A549 (cell line): ENCODE results near the gene SBNO1. TPM values are rescaled to one million over a fixed set of nuclear protein-coding genes. Genes with fewer than 3 reads are reported as not detected.

Experiments
- ATAC-seq, 2 experiments: fragments of 200-7000 bp in 1 of 2; fragments of >200 bp in 1 of 2; cut with Nextera tagmentation in 1 of 2; cut with Tn5 transposase in 1 of 2; 3 replicates each; pipeline versions ENCODE4 v1.8.0 to v1.9.1; 2018 to 2020; ENCODE audit warnings: mild to moderate bottlenecking in 1 of 2, moderate library complexity in 1 of 2
- CTCF ChIA-PET: fragments of 300-600 bp; sonication (Branson Sonifier 250); formaldehyde crosslinking; extraction: SDS; loops from one replicate; lab custom pipeline; 2021; ENCODE audit warnings: antibody characterized with exemption, inconsistent platforms; lab: Yijun Ruan, JAX
- POLR2A ChIA-PET: fragments of 350-600 bp; formaldehyde crosslinking; extraction: SDS; loops from one replicate; lab custom pipeline; 2021; ENCODE audit warnings: antibody characterized with exemption, inconsistent platforms; lab: Yijun Ruan, JAX
- DNase-seq, 2 experiments: peaks; one replicate each; pipeline versions ENCODE4 v3.0.0 to v3.0.0-alpha.2; 2011 to 2016; ENCODE audit warnings: low read depth in 1 of 2, low spot score in 1 of 2
- FAIRE-seq: peaks from 2 replicates; lab custom pipeline; 2011; peaks lifted over from hg19 to GRCh38; lab: Jason Lieb, UNC
- H3K27ac ChIP-seq, 2 experiments: fragments of >200 bp; sonication (Bioruptor Twin); formaldehyde crosslinking; 3 replicates each; pipeline ENCODE4 v1.5.1; 2016 to 2017
- H3K4me1 ChIP-seq: fragments of >200 bp; sonication (Bioruptor Twin); formaldehyde crosslinking; 3 replicates; pipeline ENCODE4 v1.6.1; 2016
- H3K4me2 ChIP-seq: fragments of >200 bp; sonication (Bioruptor Twin); formaldehyde crosslinking; 3 replicates; pipeline ENCODE4 v1.6.1; 2016
- H3K4me3 ChIP-seq: fragments of >200 bp; sonication (Bioruptor Twin); formaldehyde crosslinking; 3 replicates; pipeline ENCODE4 v1.5.1; 2016
- H3K9me3 ChIP-seq: fragments of >200 bp; sonication (Bioruptor Twin); formaldehyde crosslinking; 3 replicates; pipeline ENCODE4 v1.6.1; 2016
- CBX2 ChIP-seq: fragments of 200-600 bp; sonication (generic); IDR thresholded peaks from 2 replicates; pipeline ENCODE4 v1.6.1; 2016; ENCODE audit warnings: low read depth, mild to moderate bottlenecking, borderline replicate concordance
- CHD4 ChIP-seq: fragments of 200-600 bp; sonication (generic); IDR thresholded peaks from 2 replicates; pipeline ENCODE4 v1.6.1; 2016; ENCODE audit warnings: antibody characterized with exemption, mild to moderate bottlenecking, borderline replicate concordance
- CTCF ChIP-seq: fragments of >200 bp; sonication (Bioruptor Twin); formaldehyde crosslinking; IDR thresholded peaks from 3 replicates; pipeline ENCODE4 v1.5.1; 2016
- FOSL2 ChIP-seq, 2 experiments: fragments of 450-650 bp in 1 of 2; fragments of >200 bp in 1 of 2; sonication (Bioruptor Twin) in 1 of 2; formaldehyde crosslinking; IDR thresholded peaks; 2 replicates each; pipeline versions ENCODE4 v1.5.0 to v1.6.1; 2016 to 2020; ENCODE audit warnings: mild to moderate bottlenecking in 1 of 2, moderate library complexity in 1 of 2
- HEYL ChIP-seq: fragments of 250-450 bp; sonication (Bioruptor Pico); IDR thresholded peaks from 2 replicates; pipeline ENCODE4 v1.8.0; 2021; ENCODE audit warnings: mild to moderate bottlenecking, moderate library complexity
- HOXB5 ChIP-seq: fragments of 250-450 bp; sonication (Bioruptor Pico); IDR thresholded peaks from 2 replicates; pipeline ENCODE4 v1.5.0; 2020; ENCODE audit warnings: mild to moderate bottlenecking, moderate library complexity
- KDM5A ChIP-seq: fragments of 200-600 bp; sonication (generic); IDR thresholded peaks from 2 replicates; pipeline ENCODE4 v1.6.1; 2016; ENCODE audit warnings: antibody characterized with exemption, mild to moderate bottlenecking
- MAZ ChIP-seq: fragments of 150-350 bp; IDR thresholded peaks from 2 replicates; pipeline ENCODE4 v1.6.1; 2014; ENCODE audit warnings: antibody characterized with exemption, low read depth, low read length, borderline replicate concordance
- MYC ChIP-seq: IDR thresholded peaks from 2 replicates; pipeline ENCODE4 v1.6.1; 2012; ENCODE audit warnings: mild to moderate bottlenecking, inconsistent platforms, low read length, improper control_type of control experiment, borderline replicate concordance
- NPAS2 ChIP-seq: fragments of 250-450 bp; sonication (Bioruptor Pico); IDR thresholded peaks from 2 replicates; pipeline ENCODE4 v1.8.0; 2022; ENCODE audit warnings: mild to moderate bottlenecking, moderate library complexity, borderline replicate concordance
- NR3C1 ChIP-seq: fragments of >200 bp; sonication (Bioruptor Twin); formaldehyde crosslinking; IDR thresholded peaks from 3 replicates; pipeline ENCODE4 v1.6.1; 2017
- PBX3 ChIP-seq: IDR thresholded peaks from 2 replicates; pipeline ENCODE4 v1.6.1; 2012
- PHF8 ChIP-seq: fragments of 200-600 bp; sonication (generic); IDR thresholded peaks from 2 replicates; pipeline ENCODE4 v1.6.1; 2016; ENCODE audit warnings: low read depth, mild to moderate bottlenecking, antibody characterized with exemption, moderate library complexity, borderline replicate concordance
- POLR2A ChIP-seq: IDR thresholded peaks from 2 replicates; pipeline ENCODE4 v1.6.1; 2012; ENCODE audit warnings: mild to moderate bottlenecking, low read length
- RFX5 ChIP-seq: fragments of 450-650 bp; IDR thresholded peaks from 2 replicates; pipeline ENCODE4 v1.7.1; 2014; ENCODE audit warnings: antibody characterized with exemption, mild to moderate bottlenecking, moderate library complexity
- SMC3 ChIP-seq: fragments of >200 bp; sonication (Bioruptor Twin); formaldehyde crosslinking; IDR thresholded peaks from 3 replicates; pipeline ENCODE4 v1.6.1; 2018; ENCODE audit warnings: inconsistent platforms
- SREBF2 ChIP-seq: fragments of 450-650 bp; IDR thresholded peaks from 2 replicates; pipeline ENCODE4 v1.6.1; 2014; ENCODE audit warnings: mild to moderate bottlenecking, moderate library complexity
- TP53 ChIP-seq: fragments of 250-450 bp; sonication (Bioruptor Pico); IDR thresholded peaks from 2 replicates; pipeline ENCODE4 v1.5.0; 2021; ENCODE audit warnings: mild to moderate bottlenecking, moderate library complexity
- ZFP36 ChIP-seq: fragments of 450-650 bp; IDR thresholded peaks from 2 replicates; pipeline ENCODE4 v1.6.1; 2014; ENCODE audit warnings: borderline replicate concordance; ENCODE audit not compliant: partially characterized antibody
- ZNF302 ChIP-seq: fragments of 250-450 bp; sonication (Bioruptor Pico); IDR thresholded peaks from 2 replicates; pipeline ENCODE4 v1.9.0; 2021; ENCODE audit warnings: inconsistent platforms, mild to moderate bottlenecking, moderate library complexity
- ZSCAN20 ChIP-seq: fragments of 250-450 bp; sonication (Bioruptor Pico); IDR thresholded peaks from 2 replicates; pipeline ENCODE4 v1.8.0; 2022; ENCODE audit warnings: mild to moderate bottlenecking, moderate library complexity
- WGBS: methylation state at CpG from one replicate; pipeline ENCODE4 v1.1.6; 2017; ENCODE audit errors: missing lambda C conversion rate; 5-methylcytosine and 5-hydroxymethylcytosine counted together
- polyA plus RNA-seq, 4 experiments: library from polyadenylated mRNA; depleted of rRNA in 3 of 4; stranded (reverse); fragments of >200 nt; fragmentation: RNase III in 1 of 4; extraction: RNeasy Plus Mini Kit Qiagen cat#74134 plus additional on column Dnase treatment in 1 of 4; gene quantifications; 2 replicates in 3 of 4; 3 replicates in 1 of 4; pipeline ENCODE4 v1.2.3, GENCODE V29; 2011 to 2017
- TF ChIP-seq, protein P1 (sequence below): fragments of 200-600 bp; sonication (generic); IDR thresholded peaks from 2 replicates; pipeline ENCODE4 v1.6.1; 2016; ENCODE audit warnings: antibody characterized with exemption, mild to moderate bottlenecking, moderate library complexity
- TF ChIP-seq, protein P2 (sequence below): fragments of 250-450 bp; sonication (Bioruptor Pico); IDR thresholded peaks from 2 replicates; pipeline ENCODE4 v1.5.0; 2020; ENCODE audit warnings: low read depth, mild to moderate bottlenecking, moderate library complexity
- TF ChIP-seq, protein P3 (sequence below): fragments of 450-650 bp; IDR thresholded peaks from 2 replicates; pipeline ENCODE4 v1.6.1; 2014; ENCODE audit warnings: antibody characterized with exemption
- TF ChIP-seq, protein P4 (sequence below): fragments of >200 bp; sonication (Bioruptor Twin); formaldehyde crosslinking; IDR thresholded peaks from 3 replicates; pipeline ENCODE4 v1.6.1; 2016

The SBNO1 gene
- polyA plus RNA-seq, 2 of the 4 experiments (the other 2 are of a cell fraction): 25.9 to 35.7 TPM

DNA sequence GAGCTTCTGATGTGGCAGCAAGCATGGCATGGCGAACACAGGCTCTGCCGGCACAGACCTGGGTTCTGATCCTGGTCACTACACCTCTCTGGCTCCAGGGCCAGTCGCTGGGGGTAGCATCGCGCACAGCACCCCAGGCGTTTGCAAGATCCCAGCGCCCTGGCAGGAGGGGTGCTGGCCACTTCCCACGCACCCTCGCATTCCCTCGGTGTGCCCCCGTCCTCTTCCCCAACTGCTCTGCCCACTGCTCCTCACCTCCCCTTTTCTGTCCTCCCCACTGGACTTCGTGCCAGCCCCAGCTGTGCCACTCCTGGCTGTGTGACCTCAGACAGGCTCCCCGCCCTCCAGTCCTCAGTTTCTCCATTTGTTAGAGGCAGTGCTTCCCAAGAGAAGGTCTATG is 95.8 kb downstream of the SBNO1 start:
- DNase-seq: no peak
- Histone ChIP-seq H3K4me1 (peaks cover 16% of the 10 kb centered on the region), H3K4me2 (no peak overlapping the region), H3K27ac (no peak overlapping the region), H3K9me3 (no peaks in the 10 kb centered on the region), H3K4me3 (no peak overlapping the region)
- CTCF ChIA-PET: interaction anchor here (0.9 to 2.3 kb wide), 2 partner anchors 34 to 314 kb away, joined by 3 to 12 read pairs; no protein-coding TSS in a partner anchor
- POLR2A ChIA-PET: no interaction called here
- 92% methylated on average over 13 of the region's 13 CpGs for WGBS
- no peak for ATAC-seq
- no peak for TF ChIP-seq ZFP36
- TF ChIP-seq HOXB5 (CRISPR knock-in tag): no peak
- no peak for TF ChIP-seq PHF8
- TF ChIP-seq SMC3: no peak
- no peak for TF ChIP-seq TP53 (CRISPR knock-in tag)
- no peak for TF ChIP-seq MAZ
- TF ChIP-seq, protein P1, sequence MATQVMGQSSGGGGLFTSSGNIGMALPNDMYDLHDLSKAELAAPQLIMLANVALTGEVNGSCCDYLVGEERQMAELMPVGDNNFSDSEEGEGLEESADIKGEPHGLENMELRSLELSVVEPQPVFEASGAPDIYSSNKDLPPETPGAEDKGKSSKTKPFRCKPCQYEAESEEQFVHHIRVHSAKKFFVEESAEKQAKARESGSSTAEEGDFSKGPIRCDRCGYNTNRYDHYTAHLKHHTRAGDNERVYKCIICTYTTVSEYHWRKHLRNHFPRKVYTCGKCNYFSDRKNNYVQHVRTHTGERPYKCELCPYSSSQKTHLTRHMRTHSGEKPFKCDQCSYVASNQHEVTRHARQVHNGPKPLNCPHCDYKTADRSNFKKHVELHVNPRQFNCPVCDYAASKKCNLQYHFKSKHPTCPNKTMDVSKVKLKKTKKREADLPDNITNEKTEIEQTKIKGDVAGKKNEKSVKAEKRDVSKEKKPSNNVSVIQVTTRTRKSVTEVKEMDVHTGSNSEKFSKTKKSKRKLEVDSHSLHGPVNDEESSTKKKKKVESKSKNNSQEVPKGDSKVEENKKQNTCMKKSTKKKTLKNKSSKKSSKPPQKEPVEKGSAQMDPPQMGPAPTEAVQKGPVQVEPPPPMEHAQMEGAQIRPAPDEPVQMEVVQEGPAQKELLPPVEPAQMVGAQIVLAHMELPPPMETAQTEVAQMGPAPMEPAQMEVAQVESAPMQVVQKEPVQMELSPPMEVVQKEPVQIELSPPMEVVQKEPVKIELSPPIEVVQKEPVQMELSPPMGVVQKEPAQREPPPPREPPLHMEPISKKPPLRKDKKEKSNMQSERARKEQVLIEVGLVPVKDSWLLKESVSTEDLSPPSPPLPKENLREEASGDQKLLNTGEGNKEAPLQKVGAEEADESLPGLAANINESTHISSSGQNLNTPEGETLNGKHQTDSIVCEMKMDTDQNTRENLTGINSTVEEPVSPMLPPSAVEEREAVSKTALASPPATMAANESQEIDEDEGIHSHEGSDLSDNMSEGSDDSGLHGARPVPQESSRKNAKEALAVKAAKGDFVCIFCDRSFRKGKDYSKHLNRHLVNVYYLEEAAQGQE: no peak
- TF ChIP-seq CHD4: no peak
- TF ChIP-seq POLR2A: no peak
- TF ChIP-seq ZSCAN20 (CRISPR knock-in tag): no peak
- TF ChIP-seq ZNF302: no peak
- no peak for TF ChIP-seq RFX5
- TF ChIP-seq, all 56 proteins: peak for 0
- no peak for FAIRE-seq

- no peak overlapping the region for H3K27ac ChIP-seq
- ChIA-PET POLR2A (no interaction called here), CTCF (interaction anchor here (0.9 to 2.3 kb wide), 3 partner anchors 17 to 314 kb away, joined by 3 to 12 read pairs (median 3); no protein-coding TSS in a partner anchor)
- H3K4me1 ChIP-seq: peaks cover 16% of the 10 kb centered on the region
- no peaks in the 10 kb centered on the region for H3K9me3 ChIP-seq
- WGBS: 93% methylated on average over 36 of the region's 36 CpGs
- ATAC-seq (no peak), DNase-seq (no peak), FAIRE-seq (no peak)
- H3K4me2 ChIP-seq: no peak overlapping the region
- H3K4me3 ChIP-seq: no peak overlapping the region
- TF ChIP-seq NR3C1 (no peak), ZFP36 (no peak), SREBF2 (no peak), SMC3 (no peak), PBX3 (no peak), FOSL2 (IDR thresholded peaks at IDR 0.05) (no peak), FOSL2 (CRISPR knock-in tag; IDR thresholded peaks at IDR 0.05) (no peak), CTCF (no peak), NPAS2 (CRISPR knock-in tag) (no peak), TP53 (CRISPR knock-in tag) (no peak), CBX2 (no peak), KDM5A (no peak), MYC (no peak), HEYL (CRISPR knock-in tag) (no peak), RFX5 (no peak)
- TF ChIP-seq, protein P2, sequence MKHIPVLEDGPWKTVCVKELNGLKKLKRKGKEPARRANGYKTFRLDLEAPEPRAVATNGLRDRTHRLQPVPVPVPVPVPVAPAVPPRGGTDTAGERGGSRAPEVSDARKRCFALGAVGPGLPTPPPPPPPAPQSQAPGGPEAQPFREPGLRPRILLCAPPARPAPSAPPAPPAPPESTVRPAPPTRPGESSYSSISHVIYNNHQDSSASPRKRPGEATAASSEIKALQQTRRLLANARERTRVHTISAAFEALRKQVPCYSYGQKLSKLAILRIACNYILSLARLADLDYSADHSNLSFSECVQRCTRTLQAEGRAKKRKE (CRISPR knock-in tag): no peak
- TF ChIP-seq, protein P3, sequence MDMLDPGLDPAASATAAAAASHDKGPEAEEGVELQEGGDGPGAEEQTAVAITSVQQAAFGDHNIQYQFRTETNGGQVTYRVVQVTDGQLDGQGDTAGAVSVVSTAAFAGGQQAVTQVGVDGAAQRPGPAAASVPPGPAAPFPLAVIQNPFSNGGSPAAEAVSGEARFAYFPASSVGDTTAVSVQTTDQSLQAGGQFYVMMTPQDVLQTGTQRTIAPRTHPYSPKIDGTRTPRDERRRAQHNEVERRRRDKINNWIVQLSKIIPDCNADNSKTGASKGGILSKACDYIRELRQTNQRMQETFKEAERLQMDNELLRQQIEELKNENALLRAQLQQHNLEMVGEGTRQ: no peak
- TF ChIP-seq, protein P4, sequence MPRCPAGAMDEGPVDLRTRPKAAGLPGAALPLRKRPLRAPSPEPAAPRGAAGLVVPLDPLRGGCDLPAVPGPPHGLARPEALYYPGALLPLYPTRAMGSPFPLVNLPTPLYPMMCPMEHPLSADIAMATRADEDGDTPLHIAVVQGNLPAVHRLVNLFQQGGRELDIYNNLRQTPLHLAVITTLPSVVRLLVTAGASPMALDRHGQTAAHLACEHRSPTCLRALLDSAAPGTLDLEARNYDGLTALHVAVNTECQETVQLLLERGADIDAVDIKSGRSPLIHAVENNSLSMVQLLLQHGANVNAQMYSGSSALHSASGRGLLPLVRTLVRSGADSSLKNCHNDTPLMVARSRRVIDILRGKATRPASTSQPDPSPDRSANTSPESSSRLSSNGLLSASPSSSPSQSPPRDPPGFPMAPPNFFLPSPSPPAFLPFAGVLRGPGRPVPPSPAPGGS: no peak
Measured at GRCh38 chr12:123267991-123268843, 96.4 kb downstream of the SBNO1 start.
